NCI-H1417 treated with DMSO at 0.1 percent for 48 hours (cell line): Measurements from ENCODE around the gene SFRP5.
A peak's percentile ranks its signal among the peaks of the same experiment; 100 is the strongest.

Experiments used
- DNase-seq: peaks from one replicate; lab custom pipeline; 2025; lab: John Stamatoyannopoulos, UW

The SFRP5 gene

GRCh38 chr10:97771913-97772823 is at the start of gene SFRP5:
SFRP5 (minus strand) TSS chr10:97771999; CDS start chr10:97771833, 166 bp downstream.
- no peak for DNase-seq

GRCh38 chr10:97820096-97820704 is 48.4 kb upstream of the SFRP5 start:
- DNase-seq: no peak

- no peak for DNase-seq
Measured at GRCh38 chr10:97818572-97818971, 46.8 kb upstream of the SFRP5 start.

- no peak for DNase-seq
Measured at GRCh38 chr10:97816609-97817008, 44.8 kb upstream of the SFRP5 start.

GRCh38 chr10:97814996-97815395 is 43.2 kb upstream of the SFRP5 start:
- no peak for DNase-seq

GRCh38 chr10:97813311-97813710 is 41.5 kb upstream of the SFRP5 start:
- DNase-seq: no peak

- DNase-seq: no peak
Measured at GRCh38 chr10:97812696-97813095, 40.9 kb upstream of the SFRP5 start.

GRCh38 chr10:97811958-97812357 is 40.2 kb upstream of the SFRP5 start:
- no peak for DNase-seq

GRCh38 chr10:97810446-97810845 is 38.6 kb upstream of the SFRP5 start:
- DNase-seq: no peak

GRCh38 chr10:97805949-97806348 is 34.1 kb upstream of the SFRP5 start:
- no peak for DNase-seq

GRCh38 chr10:97805096-97805884 is 33.5 kb upstream of the SFRP5 start:
- DNase-seq: no peak

GRCh38 chr10:97801422-97801821 is 29.6 kb upstream of the SFRP5 start:
- DNase-seq: no peak

GRCh38 chr10:97800474-97800873 is 28.7 kb upstream of the SFRP5 start:
- DNase-seq: no peak

GRCh38 chr10:97798958-97799610 is 27.3 kb upstream of the SFRP5 start:
- no peak for DNase-seq

- DNase-seq: no peak
Measured at GRCh38 chr10:97796651-97797050, 24.9 kb upstream of the SFRP5 start.

- no peak for DNase-seq
Measured at GRCh38 chr10:97795886-97796285, 24.1 kb upstream of the SFRP5 start.

GRCh38 chr10:97791824-97792721 is 20.3 kb upstream of the SFRP5 start:
- DNase-seq: peak; percentile 11

GRCh38 chr10:97789770-97790397 is 18.1 kb upstream of the SFRP5 start:
- no peak for DNase-seq

- no peak for DNase-seq
Measured at GRCh38 chr10:97788552-97789442, 17.0 kb upstream of the SFRP5 start.
